ENCODE measurements around the gene CNR2. TPM values are rescaled to one million over a fixed set of nuclear protein-coding genes. Genes with fewer than 3 reads are reported as not detected.
"Not testable (repeated sequence)": the region's sequence is repeated elsewhere in the genome, so short reads cannot be mapped to it uniquely, and the experiment has no call there.

CNR2 gene
- total RNA-seq, 2 donors from 2014 or later: not detected

DNA sequence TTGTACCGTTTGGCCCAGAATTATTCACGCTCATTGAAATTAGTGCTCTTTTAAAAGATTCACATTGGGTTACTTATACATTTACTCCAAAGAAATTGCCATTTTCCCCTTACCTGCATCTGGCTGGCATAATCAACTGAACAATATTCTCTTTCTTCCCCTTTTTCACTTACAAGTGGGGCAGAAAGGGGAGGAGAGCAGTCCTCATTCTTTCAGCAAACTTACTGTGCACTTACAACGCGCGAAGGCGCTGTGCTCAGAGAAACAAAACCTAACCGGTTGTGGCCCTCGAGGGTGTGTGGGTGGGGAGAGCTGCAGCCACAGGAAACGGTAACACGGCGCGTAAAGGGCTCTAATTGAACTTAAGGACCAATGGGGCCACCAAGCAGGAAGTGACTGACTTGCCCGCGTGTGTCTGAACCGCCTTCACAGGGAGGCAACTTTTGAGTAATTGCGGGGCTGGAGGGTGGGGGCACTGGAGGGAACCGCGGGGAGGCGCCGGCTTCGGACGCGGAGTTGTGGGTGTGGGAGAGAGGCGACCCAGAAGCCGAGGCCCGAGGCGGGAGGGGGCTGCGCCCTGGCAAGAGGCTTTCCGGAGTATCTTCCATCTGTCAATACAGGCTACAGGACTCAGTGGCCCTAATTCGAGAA is 45.8 kb upstream of the CNR2 start:
- WGBS, 2 experiments (ENCODE audit: insufficient coverage in 1 of 2, insufficient read length in 1 of 2): 4 to 16% methylated on average over 11 to 30 of the region's 30 CpGs
- H3K9me3 Mint-ChIP-seq: no peaks in the 10 kb centered on the region

GRCh38 chr1:23958040-23958809 is 45.1 kb upstream of the CNR2 start:
- peaks cover 18% of the 10 kb centered on the region for H3K36me3 ChIP-seq (ENCODE audit: control insufficient read depth, insufficient read depth, low read length)
- not testable (repeated sequence) for H3K9me3 ChIP-seq (ENCODE audit: control insufficient read depth, low read length); H3K27ac ChIP-seq (ENCODE audit: low read depth, low read length); H3K27me3 Mint-ChIP-seq (ENCODE audit: insufficient read depth); DNase-seq; H3K9me3 Mint-ChIP-seq; H3K9ac ChIP-seq (ENCODE audit: extremely low read depth, low read length, poor library complexity, severe bottlenecking); H3K4me1 ChIP-seq (ENCODE audit: control insufficient read depth, insufficient read depth, low read length); H3K27me3 ChIP-seq (ENCODE audit: control insufficient read depth, insufficient read depth, low read length, poor library complexity, severe bottlenecking)
- Mint-ChIP-seq H3K27ac (peak overlapping the region; percentile 74), H3K4me1 (peaks cover 19% of the 10 kb centered on the region), H3K36me3 (ENCODE audit: low read depth) (peaks cover 19% of the 10 kb centered on the region), H3K4me3 (peak overlapping the region; percentile 98)
- 90 to 94% methylated on average over 12 to 19 of the region's 19 CpGs for WGBS, 2 experiments (ENCODE audit: insufficient coverage in 1 of 2, insufficient read length in 1 of 2)
- peak overlapping the region; percentile 97 for H3K4me3 ChIP-seq (ENCODE audit: low read length)

More for the DNA sequence above, 45.8 kb upstream of the CNR2 start:
- Mint-ChIP-seq H3K36me3 (ENCODE audit: low read depth) (peaks cover 19% of the 10 kb centered on the region), H3K27ac (peak overlapping the region; percentile 74), H3K4me1 (peaks cover 19% of the 10 kb centered on the region), H3K4me3 (peak overlapping the region; percentile 98), H3K27me3 (ENCODE audit: insufficient read depth) (no peaks in the 10 kb centered on the region)
- Histone ChIP-seq H3K27me3 (ENCODE audit: control insufficient read depth, insufficient read depth, low read length, poor library complexity, severe bottlenecking) (no peaks in the 10 kb centered on the region), H3K9ac (ENCODE audit: extremely low read depth, low read length, poor library complexity, severe bottlenecking) (peak overlapping the region; percentile 97), H3K36me3 (ENCODE audit: control insufficient read depth, insufficient read depth, low read length) (peaks cover 24% of the 10 kb centered on the region), H3K9me3 (ENCODE audit: control insufficient read depth, low read length) (no peaks in the 10 kb centered on the region), H3K4me1 (ENCODE audit: control insufficient read depth, insufficient read depth, low read length) (peaks cover 3% of the 10 kb centered on the region), H3K27ac (ENCODE audit: low read depth, low read length) (peak overlapping the region; percentile 99), H3K4me3 (ENCODE audit: low read length) (peak overlapping the region; percentile 97)
- TF ChIP-seq CTCF (conservative IDR thresholded peaks at IDR 0.05): peak; percentile 34
- peak; percentile 91 for DNase-seq

GRCh38 chr1:23957096-23957495 is 43.9 kb upstream of the CNR2 start:
- no peak for DNase-seq
- no peak overlapping the region for H3K27ac Mint-ChIP-seq
- H3K36me3 ChIP-seq (ENCODE audit: control insufficient read depth, insufficient read depth, low read length): peaks cover 15% of the 10 kb centered on the region
- peaks cover 19% of the 10 kb centered on the region for H3K4me1 Mint-ChIP-seq
- H3K27ac ChIP-seq (ENCODE audit: low read depth, low read length): no peak overlapping the region
- no peaks in the 10 kb centered on the region for H3K27me3 Mint-ChIP-seq (ENCODE audit: insufficient read depth)
- H3K9ac ChIP-seq (ENCODE audit: extremely low read depth, low read length, poor library complexity, severe bottlenecking): no peak overlapping the region
- H3K9me3 ChIP-seq (ENCODE audit: control insufficient read depth, low read length): no peaks in the 10 kb centered on the region
- no peaks in the 10 kb centered on the region for H3K27me3 ChIP-seq (ENCODE audit: control insufficient read depth, insufficient read depth, low read length, poor library complexity, severe bottlenecking)
- peaks cover 17% of the 10 kb centered on the region for H3K36me3 Mint-ChIP-seq (ENCODE audit: low read depth)
- H3K4me3 Mint-ChIP-seq: no peak overlapping the region
- H3K4me3 ChIP-seq (ENCODE audit: low read length): no peak overlapping the region
- H3K9me3 Mint-ChIP-seq: no peaks in the 10 kb centered on the region
- 90 to 93% methylated on average over 4 to 7 of the region's 7 CpGs for WGBS, 2 experiments (ENCODE audit: insufficient coverage in 1 of 2, insufficient read length in 1 of 2)
- peaks cover 3% of the 10 kb centered on the region for H3K4me1 ChIP-seq (ENCODE audit: control insufficient read depth, insufficient read depth, low read length)
- no peak for TF ChIP-seq CTCF (conservative IDR thresholded peaks at IDR 0.05)
